Activated CD4-positive, alpha-beta T cell treated with anti-CD3 and anti-CD28 coated beads for 1 hour (primary cell): ENCODE results near the gene NUP155.
"Not testable (repeated sequence)": the region's sequence is repeated elsewhere in the genome, so short reads cannot be mapped to it uniquely, and the experiment has no call there.

Experiments
- DNase-seq: peaks from one replicate; pipeline ENCODE4 v3.0.0-alpha.2; 2020

NUP155 gene

DNA sequence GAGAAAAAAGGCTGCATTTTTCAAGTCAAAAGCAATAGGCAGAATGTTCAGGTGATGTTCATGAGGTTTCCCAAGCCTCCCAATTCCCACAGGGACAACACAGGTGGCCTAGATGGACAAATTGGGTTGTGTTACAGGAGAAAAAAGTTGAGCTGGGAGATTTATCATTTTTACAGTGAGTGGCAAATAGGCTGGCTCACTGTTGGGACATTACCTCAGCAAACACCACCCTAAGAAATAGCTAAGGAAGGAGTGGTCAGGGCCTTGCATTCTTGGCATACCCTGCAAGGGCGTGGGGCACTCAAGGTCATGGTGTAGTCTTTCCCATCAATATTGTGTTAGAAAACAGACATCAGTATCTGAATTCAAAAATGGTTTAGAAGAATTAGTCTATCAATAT is 98.4 kb downstream of the NUP155 start:
- no peak for DNase-seq

DNA sequence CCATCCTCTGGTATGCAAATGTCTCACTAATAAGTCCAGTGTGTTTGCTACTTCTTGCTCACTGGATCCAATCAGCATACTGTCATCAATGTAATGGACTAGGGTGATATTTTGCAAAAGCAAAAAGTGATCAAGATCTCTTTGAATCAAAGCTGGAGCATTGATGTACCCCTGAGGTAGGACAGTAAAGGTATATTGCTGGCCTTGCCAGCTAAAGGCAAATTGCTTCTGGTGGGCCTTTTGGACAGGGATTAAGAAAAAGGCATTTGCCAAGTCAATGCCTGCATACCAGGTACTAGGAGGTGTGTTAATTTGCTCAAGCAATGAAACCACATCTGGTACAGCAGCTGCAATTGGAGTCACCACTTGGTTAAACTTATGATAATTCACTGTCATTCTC is 102.8 kb downstream of the NUP155 start:
- not testable (repeated sequence) for DNase-seq

DNA sequence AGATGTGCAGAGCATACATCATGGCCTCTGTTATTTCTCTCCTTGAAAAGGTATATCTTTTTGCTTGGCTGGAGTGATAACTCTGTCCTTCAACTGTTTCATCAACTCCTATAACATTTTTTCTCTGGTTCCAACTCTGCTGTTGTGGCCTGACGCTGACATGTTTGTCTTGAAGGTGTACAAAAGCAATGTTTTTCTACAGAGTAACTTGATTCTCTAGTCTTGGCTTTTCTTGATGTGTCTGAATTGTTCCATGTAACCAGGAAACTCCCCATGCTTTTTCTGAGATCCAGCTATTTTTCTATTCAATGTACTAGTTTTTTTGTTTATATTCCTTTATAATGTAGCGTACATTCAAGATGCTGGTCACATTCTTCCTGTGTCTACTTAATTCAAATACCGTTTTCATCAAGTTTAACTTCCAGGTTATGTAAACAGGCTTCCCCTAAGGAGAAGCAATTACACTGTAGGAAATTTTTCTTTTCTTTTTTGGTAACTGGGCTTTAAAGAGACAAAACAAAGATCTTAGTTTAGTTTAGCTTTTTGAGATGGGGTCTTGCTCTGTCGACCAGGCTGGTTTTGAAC is 115.0 kb downstream of the NUP155 start:
- DNase-seq: no peak

GRCh38 chr5:37254581-37254980 is 116.3 kb downstream of the NUP155 start:
- DNase-seq: no peak

GRCh38 chr5:37251665-37252064 is 119.2 kb downstream of the NUP155 start:
- DNase-seq: no peak

- no peak for DNase-seq
These were observed 121.1 kb downstream of the NUP155 start for GRCh38 chr5:37249815-37250164.

- peak; percentile 28 for DNase-seq
These were observed 121.7 kb downstream of the NUP155 start, which contains the start of gene CPLANE1 for GRCh38 chr5:37248970-37249814. Gene CPLANE1, minus strand, starts transcription at chr5:37249376. Its CDS starts 1,678 bp downstream, at chr5:37247698.

DNA sequence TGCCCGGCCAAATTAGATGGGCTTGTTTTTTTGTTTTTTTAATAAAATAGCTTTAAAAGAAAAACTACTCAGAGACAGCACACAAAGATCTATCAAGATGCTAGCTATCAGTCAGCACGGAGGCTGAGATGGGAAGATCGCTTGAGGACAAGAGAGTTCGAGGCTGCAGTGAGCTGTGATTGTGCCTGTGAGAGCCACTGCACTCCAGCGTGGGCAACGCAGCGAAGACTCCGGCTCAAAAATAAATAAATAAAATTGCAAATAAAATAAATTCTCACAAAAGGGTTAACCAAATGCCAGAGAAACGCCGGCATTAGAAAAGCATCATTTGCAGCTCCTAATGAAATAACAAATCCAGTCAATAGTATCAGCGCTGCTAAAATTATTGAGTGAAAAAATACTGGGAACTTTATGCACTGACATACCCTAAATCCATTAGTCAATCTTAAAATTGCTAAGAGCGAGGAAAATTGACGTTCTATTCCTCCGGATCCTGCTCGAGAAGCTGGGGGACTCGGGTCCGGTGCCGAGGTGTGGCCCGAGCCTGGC is 122.4 kb downstream of the NUP155 start:
- no peak for DNase-seq

DNA sequence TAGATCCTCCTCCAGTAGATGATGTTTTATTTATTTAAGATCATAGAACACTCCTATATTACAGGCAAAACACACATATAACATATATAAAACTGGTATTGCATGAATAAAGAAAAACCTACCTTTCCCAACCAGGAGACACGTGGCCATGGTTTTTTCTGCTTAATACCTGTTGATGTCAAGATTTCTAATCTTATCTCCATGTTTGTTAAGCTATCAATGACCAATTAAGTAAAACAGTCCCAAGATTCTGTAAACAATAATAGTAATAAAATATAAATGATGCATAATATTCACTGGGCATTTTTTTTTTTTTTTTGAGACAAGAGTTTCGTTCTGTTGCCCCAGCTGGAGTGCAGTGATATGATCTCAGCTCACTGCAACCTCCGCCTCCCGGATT is 123.4 kb downstream of the NUP155 start:
- DNase-seq: no peak

DNA sequence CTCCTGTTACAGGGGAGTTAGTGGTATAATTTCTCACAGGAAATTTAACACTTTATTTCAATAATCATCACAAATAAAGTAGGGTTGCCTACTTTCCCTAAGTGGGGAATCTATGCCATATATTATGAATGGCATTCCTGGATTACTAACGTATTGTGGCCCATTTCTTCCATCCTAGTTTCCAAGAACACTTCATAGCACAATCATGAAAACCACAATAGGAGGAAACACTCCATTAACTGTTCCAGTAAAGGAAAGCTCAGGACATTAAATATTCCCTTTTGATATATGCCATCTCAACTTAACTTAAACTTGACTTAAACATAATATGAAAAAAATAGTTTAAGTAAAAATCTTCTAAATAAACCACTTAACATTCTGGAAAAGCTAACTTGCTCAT is 123.9 kb downstream of the NUP155 start:
- DNase-seq: no peak
